Type B pancreatic cell (in vitro differentiated cells): ENCODE measurements around the gene CYP24A1. TPM values are rescaled to one million over a fixed set of nuclear protein-coding genes. Genes with fewer than 3 reads are reported as not detected.

Experiments
- DNase-seq: peaks from one replicate; pipeline ENCODE4 v3.0.0; 2021; ENCODE audit warnings: mixed read lengths; ENCODE audit not compliant: unreplicated experiment; ENCODE audit errors: extremely low spot score
- H3K27ac Mint-ChIP-seq: 2 replicates; pipeline ENCODE4 v1.8.0; 2021; ENCODE audit warnings: mild to moderate bottlenecking, mixed read lengths
- H3K27me3 Mint-ChIP-seq: 2 replicates; pipeline ENCODE4 v1.8.0; 2021; ENCODE audit warnings: mixed read lengths
- H3K36me3 Mint-ChIP-seq: 2 replicates; pipeline ENCODE4 v1.8.0; 2021; ENCODE audit warnings: mixed read lengths
- H3K4me1 Mint-ChIP-seq: one replicate; pipeline ENCODE4 v1.8.0; 2021; ENCODE audit warnings: mixed read lengths; ENCODE audit not compliant: unreplicated experiment
- H3K4me3 Mint-ChIP-seq: 2 replicates; pipeline ENCODE4 v1.8.0; 2021; ENCODE audit warnings: mild to moderate bottlenecking, mixed read lengths
- H3K9me3 Mint-ChIP-seq: 2 replicates; pipeline ENCODE4 v1.8.0; 2021; ENCODE audit warnings: mixed read lengths
- CTCF ChIP-seq: fragments of 200-600 bp; sonication (generic); conservative IDR thresholded peaks from 2 replicates; pipeline ENCODE4 v1.5.0; 2021; ENCODE audit warnings: antibody characterized with exemption, mild to moderate bottlenecking
- total RNA-seq: library from RNA; stranded (reverse); gene quantifications from 2 replicates; pipeline ENCODE4 v1.2.1, GENCODE V29; 2021; ENCODE audit warnings: low replicate concordance

Gene CYP24A1
- total RNA-seq, 1 donor from 2014 or later, result 7.1 TPM

- no peaks in the 10 kb centered on the region for H3K9me3 Mint-ChIP-seq
Observed at GRCh38 chr20:54148947-54149764, 24.6 kb downstream of the CYP24A1 start.

GRCh38 chr20:54146672-54147071 is 27.1 kb downstream of the CYP24A1 start:
- H3K4me3 Mint-ChIP-seq, result no peak overlapping the region
- no peak overlapping the region for H3K27ac Mint-ChIP-seq
- H3K36me3 Mint-ChIP-seq, result no peaks in the 10 kb centered on the region
- no peak for DNase-seq
- H3K27me3 Mint-ChIP-seq, result no peaks in the 10 kb centered on the region
- H3K4me1 Mint-ChIP-seq, result no peaks in the 10 kb centered on the region
- TF ChIP-seq CTCF, result no peak
- no peaks in the 10 kb centered on the region for H3K9me3 Mint-ChIP-seq

More at GRCh38 chr20:54148947-54149764, 24.6 kb downstream of the CYP24A1 start:
- TF ChIP-seq CTCF, result no peak
- no peak for DNase-seq
- Mint-ChIP-seq H3K4me3 (no peak overlapping the region), H3K36me3 (no peaks in the 10 kb centered on the region), H3K27ac (no peak overlapping the region), H3K27me3 (no peaks in the 10 kb centered on the region), H3K4me1 (peaks cover 4% of the 10 kb centered on the region)

GRCh38 chr20:54144847-54145414 is 28.9 kb downstream of the CYP24A1 start:
- H3K9me3 Mint-ChIP-seq, result peaks cover 3% of the 10 kb centered on the region
- DNase-seq, result no peak
- H3K4me3 Mint-ChIP-seq, result no peak overlapping the region
- H3K27me3 Mint-ChIP-seq, result no peaks in the 10 kb centered on the region
- no peak overlapping the region for H3K27ac Mint-ChIP-seq
- TF ChIP-seq CTCF, result no peak
- no peaks in the 10 kb centered on the region for H3K4me1 Mint-ChIP-seq
- peaks cover 3% of the 10 kb centered on the region for H3K36me3 Mint-ChIP-seq

GRCh38 chr20:54140927-54141566 is 32.7 kb downstream of the CYP24A1 start:
- TF ChIP-seq CTCF, result no peak
- Mint-ChIP-seq H3K27me3 (no peaks in the 10 kb centered on the region), H3K4me1 (no peaks in the 10 kb centered on the region), H3K4me3 (no peak overlapping the region), H3K9me3 (peaks cover 3% of the 10 kb centered on the region), H3K36me3 (peaks cover 3% of the 10 kb centered on the region), H3K27ac (no peak overlapping the region)
- no peak for DNase-seq

GRCh38 chr20:54140486-54140885 is 33.3 kb downstream of the CYP24A1 start:
- no peak for DNase-seq
- Mint-ChIP-seq H3K9me3 (peaks cover 3% of the 10 kb centered on the region), H3K4me1 (no peaks in the 10 kb centered on the region), H3K27me3 (no peaks in the 10 kb centered on the region), H3K4me3 (no peak overlapping the region), H3K36me3 (peaks cover 3% of the 10 kb centered on the region), H3K27ac (no peak overlapping the region)
- no peak for TF ChIP-seq CTCF
